Trophoblast cell (in vitro differentiated cells and primary cell): Measurements from ENCODE around the gene SLC25A53.

Experiments used
- DNase-seq, 2 donors: peaks; one replicate each; pipeline ENCODE4 v3.0.0-alpha.2; 2016
- H2AFZ ChIP-seq: 2 replicates; pipeline ENCODE4 v1.6.1; 2013; ENCODE audit warnings: low read length, moderate library complexity, mild to moderate bottlenecking; ENCODE audit not compliant: insufficient read depth, poor library complexity
- H2AK5ac ChIP-seq: 2 replicates; pipeline ENCODE4 v1.6.1; 2013; ENCODE audit warnings: mild to moderate bottlenecking, low read length
- H2BK120ac ChIP-seq: 2 replicates; pipeline ENCODE4 v1.6.1; 2013; ENCODE audit warnings: low read length, mild to moderate bottlenecking, moderate library complexity; ENCODE audit not compliant: insufficient read depth, poor library complexity
- H2BK12ac ChIP-seq: 2 replicates; pipeline ENCODE4 v1.6.1; 2013; ENCODE audit warnings: mild to moderate bottlenecking, low read length, moderate library complexity
- H2BK5ac ChIP-seq: 2 replicates; pipeline ENCODE4 v1.6.1; 2013; ENCODE audit warnings: low read length, low read depth, moderate library complexity, mild to moderate bottlenecking; ENCODE audit not compliant: poor library complexity
- H3K14ac ChIP-seq: 2 replicates; pipeline ENCODE4 v1.6.1; 2013; ENCODE audit warnings: mild to moderate bottlenecking, low read length
- H3K18ac ChIP-seq: 2 replicates; pipeline ENCODE4 v1.6.1; 2013; ENCODE audit warnings: mild to moderate bottlenecking, low read length
- H3K23ac ChIP-seq: 2 replicates; pipeline ENCODE4 v1.6.1; 2013; ENCODE audit warnings: low read length
- H3K27ac ChIP-seq: 2 replicates; pipeline ENCODE4 v1.5.1; 2013; ENCODE audit warnings: low read depth, mild to moderate bottlenecking, inconsistent platforms, low read length, moderate library complexity
- H3K27me3 ChIP-seq: 2 replicates; pipeline ENCODE4 v1.6.1; 2013; ENCODE audit warnings: inconsistent platforms, mild to moderate bottlenecking, low read length, moderate library complexity; ENCODE audit not compliant: insufficient read depth
- H3K36me3 ChIP-seq, 2 experiments: 1 replicate in 1 of 2; 2 replicates in 1 of 2; pipeline ENCODE4 v1.6.1; 2013; ENCODE audit warnings: low read length in 2 of 2, mild to moderate bottlenecking in 2 of 2, moderate library complexity in 1 of 2; ENCODE audit not compliant: insufficient read depth in 2 of 2, control insufficient read depth in 1 of 2
- H3K4ac ChIP-seq: 2 replicates; pipeline ENCODE4 v1.6.1; 2013; ENCODE audit warnings: low read depth, mild to moderate bottlenecking, low read length, moderate library complexity
- H3K4me1 ChIP-seq, 2 experiments: 1 replicate in 1 of 2; 2 replicates in 1 of 2; pipeline ENCODE4 v1.6.1; 2013; ENCODE audit warnings: low read length in 2 of 2, mild to moderate bottlenecking in 2 of 2, moderate library complexity in 1 of 2; ENCODE audit not compliant: insufficient read depth in 2 of 2, control insufficient read depth in 1 of 2
- H3K4me2 ChIP-seq: 2 replicates; pipeline ENCODE4 v1.6.1; 2013; ENCODE audit warnings: inconsistent platforms, mild to moderate bottlenecking, low read length, moderate library complexity
- H3K4me3 ChIP-seq: 2 replicates; pipeline ENCODE4 v1.5.1; 2013; ENCODE audit warnings: mild to moderate bottlenecking, low read depth, low read length, inconsistent platforms
- H3K79me1 ChIP-seq: one replicate; pipeline ENCODE4 v1.6.1; 2013; ENCODE audit warnings: low read length
- H3K79me2 ChIP-seq: 2 replicates; pipeline ENCODE4 v1.6.1; 2013; ENCODE audit warnings: low read length, mild to moderate bottlenecking; ENCODE audit not compliant: control insufficient read depth, insufficient read depth, poor library complexity
- H3K9ac ChIP-seq: 2 replicates; pipeline ENCODE4 v1.6.1; 2013; ENCODE audit warnings: mild to moderate bottlenecking, low read length
- H3K9me3 ChIP-seq: 2 replicates; pipeline ENCODE4 v1.6.1; 2013; ENCODE audit warnings: low read depth, mild to moderate bottlenecking, control low read depth, inconsistent platforms, low read length; ENCODE audit not compliant: insufficient read depth
- H4K12ac ChIP-seq: 2 replicates; pipeline ENCODE4 v1.6.1; 2013; ENCODE audit warnings: low read depth, mild to moderate bottlenecking, low read length, moderate library complexity
- H4K8ac ChIP-seq: 2 replicates; pipeline ENCODE4 v1.6.1; 2013; ENCODE audit warnings: low read depth, mild to moderate bottlenecking, low read length, moderate library complexity
- H4K91ac ChIP-seq: one replicate; pipeline ENCODE4 v1.6.1; 2013; ENCODE audit warnings: low read depth, mild to moderate bottlenecking, low read length, moderate library complexity
- WGBS: extraction: QIAGEN DNeasy Blood & Tissue Kit; methylation state at CpG from one replicate; pipeline ENCODE4 v1.1.7; 2013; ENCODE audit warnings: missing lambda C conversion rate; ENCODE audit not compliant: insufficient read length, insufficient coverage; ENCODE audit errors: extremely low coverage; 5-methylcytosine and 5-hydroxymethylcytosine counted together

SLC25A53 gene

DNA sequence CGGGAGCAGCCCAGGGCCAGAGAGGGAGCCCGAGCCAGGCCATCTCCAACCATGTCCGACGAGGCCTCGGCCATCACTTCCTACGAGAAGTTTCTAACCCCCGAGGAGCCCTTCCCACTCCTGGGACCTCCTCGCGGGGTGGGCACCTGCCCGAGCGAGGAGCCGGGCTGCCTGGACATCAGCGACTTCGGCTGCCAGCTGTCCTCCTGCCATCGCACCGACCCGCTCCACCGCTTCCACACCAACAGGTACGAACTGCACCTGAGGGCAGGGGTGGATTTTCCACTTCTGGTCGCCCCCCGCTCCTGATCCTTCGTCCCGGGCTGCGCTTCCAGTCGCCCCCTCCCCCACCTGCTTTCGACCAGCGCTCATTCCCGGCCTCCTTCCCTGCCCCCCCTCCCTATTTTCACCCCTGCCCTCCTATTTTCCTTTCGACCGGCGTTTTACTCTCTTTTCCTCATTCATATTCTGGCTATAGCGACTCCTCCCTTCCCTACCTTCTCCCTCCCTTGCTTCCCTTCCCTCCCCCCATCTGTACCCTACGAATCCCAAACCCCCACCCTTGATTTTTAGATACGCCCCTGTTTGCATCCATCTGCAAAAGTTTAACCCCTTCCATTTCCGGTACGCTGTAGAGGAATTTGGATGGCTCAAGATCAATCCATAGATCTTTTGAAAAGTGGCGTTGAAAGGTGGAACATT lies 10.1 kb upstream of the SLC25A53 start:
- Histone ChIP-seq H3K27me3 (no peaks in the 10 kb centered on the region), H3K9me3 (no peaks in the 10 kb centered on the region), H2BK12ac (peak overlapping the region; percentile 36), H2BK5ac (peak overlapping the region; percentile 69), H3K4me2 (peak overlapping the region; percentile 73), H3K9ac (peak overlapping the region; percentile 80), H3K18ac (peak overlapping the region; percentile 72), H4K91ac (peak overlapping the region; percentile 74), H3K27ac (peak overlapping the region; percentile 71), H4K8ac (peak overlapping the region; percentile 84), H4K12ac (peak overlapping the region; percentile 86), H3K79me2 (peaks cover 7% of the 10 kb centered on the region), H3K36me3 (no peaks in the 10 kb centered on the region), H3K4me1 (peaks cover 0 to 4% of the 10 kb centered on the region in 2 experiments), H3K4ac (peak overlapping the region; percentile 93), H2BK120ac (no peak overlapping the region), H2AK5ac (peak overlapping the region; percentile 52), H2AFZ (peak overlapping the region; percentile 66), H3K4me3 (peak overlapping the region; percentile 94), H3K14ac (peak overlapping the region; percentile 90), H3K79me1 (peaks cover 5% of the 10 kb centered on the region), H3K23ac (no peak overlapping the region)
- WGBS = no CpG with 5 or more reads among the region's 37 CpGs
- DNase-seq = no peak

DNA sequence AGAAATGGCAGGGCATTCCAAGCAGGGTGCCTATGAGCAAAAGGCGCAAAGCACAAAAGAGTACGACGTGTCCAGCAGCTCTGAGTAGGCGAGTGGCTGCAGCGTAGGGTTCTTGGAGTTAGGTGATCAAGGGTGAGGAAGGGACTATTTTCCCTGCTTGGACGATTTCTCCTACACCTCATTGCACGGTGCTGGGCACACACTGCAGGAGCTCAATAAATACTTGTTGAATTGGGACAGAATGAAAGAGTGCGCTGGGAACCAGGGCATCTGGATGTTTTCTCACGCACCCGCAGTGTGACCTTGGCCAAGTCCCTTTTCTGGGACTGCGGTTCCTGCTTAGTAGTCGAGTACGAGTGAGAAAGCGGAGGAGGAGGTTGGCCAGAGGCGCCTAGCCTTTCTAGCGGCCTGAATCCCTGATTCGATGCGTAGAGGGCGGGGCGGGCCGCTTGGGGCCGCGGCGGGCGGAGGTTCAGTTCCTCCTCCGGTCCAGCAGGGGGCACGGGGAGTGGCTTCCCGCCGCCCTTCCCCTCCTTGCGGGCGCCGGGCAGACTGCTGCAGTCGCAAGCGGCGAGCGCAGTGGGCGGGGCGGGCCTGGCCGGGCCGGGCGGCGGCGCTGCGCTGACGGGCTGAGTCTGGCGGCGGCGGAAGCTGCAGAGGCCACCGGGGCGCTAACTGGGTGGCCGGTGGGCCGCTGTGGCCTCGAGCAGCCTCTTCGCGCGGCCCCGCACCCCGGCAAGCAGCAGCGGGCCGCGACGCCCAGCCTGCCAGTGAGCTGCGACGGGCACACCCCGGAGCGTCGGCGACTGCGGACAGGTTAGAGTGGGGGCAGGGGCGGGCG lies 9.3 kb upstream of the SLC25A53 start, which contains the start of gene FAM199X:
Gene FAM199X, plus strand, starts transcription at position 560 of the 841 bp plus-strand sequence. CDS start 333 bp downstream, outside the sequence.
- peak within 1 kb of the TSS; percentile 92 for H3K4me2 ChIP-seq

DNA sequence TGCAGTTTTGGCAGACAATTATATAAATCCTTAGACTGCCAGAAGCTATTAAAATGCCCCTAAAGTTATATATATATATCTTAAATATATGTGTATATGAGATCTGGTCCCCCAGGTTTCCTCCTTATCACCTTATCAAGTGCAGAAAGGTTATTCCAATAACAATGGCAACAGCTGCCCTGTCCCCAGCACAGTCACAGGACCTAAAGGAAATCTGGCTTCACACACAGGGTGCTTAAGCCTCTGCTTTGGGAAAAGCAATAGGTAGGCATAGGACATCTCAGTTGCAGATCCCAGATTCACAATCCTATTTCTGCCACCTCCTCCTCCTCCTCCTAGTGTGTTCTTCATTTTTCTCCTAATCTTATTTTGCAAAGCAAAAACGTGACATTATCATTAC lies 5.8 kb downstream of the SLC25A53 start:
- H4K12ac ChIP-seq = no peak overlapping the region
- H2BK12ac ChIP-seq = no peak overlapping the region
- H4K8ac ChIP-seq = no peak overlapping the region
- no peak overlapping the region for H3K4me3 ChIP-seq
- H2AFZ ChIP-seq = no peak overlapping the region
- no peaks in the 10 kb centered on the region for H3K36me3 ChIP-seq
- H3K4me2 ChIP-seq = no peak overlapping the region
- H3K4ac ChIP-seq = no peak overlapping the region
- H3K27me3 ChIP-seq = no peaks in the 10 kb centered on the region
- no peak for DNase-seq
- no peaks in the 10 kb centered on the region for H3K9me3 ChIP-seq
- no CpG with 5 or more reads among the region's 1 CpG for WGBS
- no peaks in the 10 kb centered on the region for H3K79me1 ChIP-seq
- no peak overlapping the region for H2BK5ac ChIP-seq
- no peak overlapping the region for H3K18ac ChIP-seq
- no peaks in the 10 kb centered on the region for H3K4me1 ChIP-seq
- H4K91ac ChIP-seq = no peak overlapping the region
- H3K14ac ChIP-seq = no peak overlapping the region
- no peaks in the 10 kb centered on the region for H3K79me2 ChIP-seq
- H3K27ac ChIP-seq = no peak overlapping the region
- H2BK120ac ChIP-seq = no peak overlapping the region
- H3K9ac ChIP-seq = no peak overlapping the region
- no peak overlapping the region for H2AK5ac ChIP-seq
- no peak overlapping the region for H3K23ac ChIP-seq

More for the DNA sequence above, 9.3 kb upstream of the SLC25A53 start, which contains the start of gene FAM199X:
- Histone ChIP-seq H3K4me1 (peaks cover 0 to 4% of the 10 kb centered on the region in 2 experiments), H3K27ac (peak within 1 kb of the TSS; percentile 71), H3K4ac (peak within 1 kb of the TSS; percentile 93), H3K14ac (peak within 1 kb of the TSS; percentile 90), H2BK12ac (peak within 1 kb of the TSS; percentile 36), H2BK120ac (no peak within 1 kb of the TSS), H3K9me3 (no peaks in the 10 kb centered on the region), H3K79me2 (peaks cover 7% of the 10 kb centered on the region), H2AFZ (peak within 1 kb of the TSS; percentile 66), H3K79me1 (peaks cover 5% of the 10 kb centered on the region), H4K91ac (peak within 1 kb of the TSS; percentile 74), H4K8ac (peak within 1 kb of the TSS; percentile 84), H3K36me3 (no peaks in the 10 kb centered on the region), H2BK5ac (peak within 1 kb of the TSS; percentile 69), H3K27me3 (no peaks in the 10 kb centered on the region), H3K9ac (peak within 1 kb of the TSS; percentile 80), H4K12ac (peak within 1 kb of the TSS; percentile 86), H3K18ac (peak within 1 kb of the TSS; percentile 72), H3K4me3 (peak within 1 kb of the TSS; percentile 94), H2AK5ac (peak within 1 kb of the TSS; percentile 52), H3K23ac (no peak within 1 kb of the TSS)
- DNase-seq = peak; percentile 85 to 86
- WGBS = no CpG with 5 or more reads among the region's 71 CpGs

DNA sequence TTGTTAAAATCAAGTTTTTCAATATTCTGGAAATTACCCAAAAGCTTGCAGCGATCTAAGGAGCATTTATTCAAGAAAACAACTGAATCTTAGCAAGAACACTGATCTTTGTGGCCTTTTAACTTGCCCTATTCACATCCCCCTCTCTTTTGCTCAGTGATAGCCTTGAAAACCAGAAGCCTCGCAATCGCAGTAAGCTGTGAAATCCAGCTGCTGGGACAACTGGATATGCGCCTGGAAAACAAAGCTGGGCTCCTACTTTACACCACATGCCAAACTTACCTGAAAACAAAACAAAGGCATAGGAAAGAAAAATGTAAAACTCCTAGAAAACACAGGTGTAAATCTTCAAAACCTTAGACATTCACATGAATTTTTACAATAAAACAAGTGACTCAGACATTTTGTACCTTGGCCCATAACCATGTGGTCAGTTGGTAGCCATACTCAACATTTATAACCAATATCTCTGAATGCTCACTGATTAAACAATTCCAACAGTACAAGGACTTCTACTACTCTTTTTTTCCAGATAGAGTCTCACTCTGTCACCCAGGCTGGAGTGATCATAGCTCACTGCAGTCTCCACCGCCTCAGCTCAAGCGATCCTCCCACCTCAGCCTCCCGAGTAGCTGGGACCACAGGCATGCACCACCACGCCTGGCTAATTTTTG lies 15.6 kb downstream of the SLC25A53 start:
- H3K4me3 ChIP-seq = no peak overlapping the region
- H4K12ac ChIP-seq = no peak overlapping the region
- no peak overlapping the region for H2BK12ac ChIP-seq
- H3K14ac ChIP-seq = no peak overlapping the region
- no peak overlapping the region for H3K23ac ChIP-seq
- DNase-seq = no peak
- H3K79me2 ChIP-seq = no peaks in the 10 kb centered on the region
- no peaks in the 10 kb centered on the region for H3K36me3 ChIP-seq
- H3K27ac ChIP-seq = no peak overlapping the region
- no peak overlapping the region for H2BK5ac ChIP-seq
- no CpG with 5 or more reads among the region's 8 CpGs for WGBS
- no peak overlapping the region for H2AFZ ChIP-seq
- no peak overlapping the region for H4K91ac ChIP-seq
- H3K79me1 ChIP-seq = no peaks in the 10 kb centered on the region
- no peaks in the 10 kb centered on the region for H3K4me1 ChIP-seq
- no peak overlapping the region for H3K9ac ChIP-seq
- H2AK5ac ChIP-seq = no peak overlapping the region
- H3K9me3 ChIP-seq = no peaks in the 10 kb centered on the region
- H3K18ac ChIP-seq = no peak overlapping the region
- no peak overlapping the region for H4K8ac ChIP-seq
- H3K4me2 ChIP-seq = no peak overlapping the region
- no peaks in the 10 kb centered on the region for H3K27me3 ChIP-seq
- no peak overlapping the region for H2BK120ac ChIP-seq
- no peak overlapping the region for H3K4ac ChIP-seq
